Prostate gland (tissue), 2 donors: ENCODE measurements around the gene AUTS2.

ENCODE experiments used
- POLR2A ChIP-seq: fragments of 450-650 bp; IDR thresholded peaks from one replicate; pipeline ENCODE4 v1.6.1; 2016; ENCODE audit warnings: antibody characterized with exemption, mild to moderate bottlenecking
- TF ChIP-seq, protein P1 (sequence below), 4 experiments: fragments of 200-600 bp in 2 of 4; fragments of 450-650 bp in 2 of 4; sonication (generic) in 2 of 4; IDR thresholded peaks; 1 replicate in 3 of 4; 2 replicates in 1 of 4; pipeline ENCODE4 v1.5.1; 2016 to 2019; ENCODE audit warnings: antibody characterized with exemption in 4 of 4, mild to moderate bottlenecking in 2 of 4, moderate library complexity in 2 of 4

DNA sequence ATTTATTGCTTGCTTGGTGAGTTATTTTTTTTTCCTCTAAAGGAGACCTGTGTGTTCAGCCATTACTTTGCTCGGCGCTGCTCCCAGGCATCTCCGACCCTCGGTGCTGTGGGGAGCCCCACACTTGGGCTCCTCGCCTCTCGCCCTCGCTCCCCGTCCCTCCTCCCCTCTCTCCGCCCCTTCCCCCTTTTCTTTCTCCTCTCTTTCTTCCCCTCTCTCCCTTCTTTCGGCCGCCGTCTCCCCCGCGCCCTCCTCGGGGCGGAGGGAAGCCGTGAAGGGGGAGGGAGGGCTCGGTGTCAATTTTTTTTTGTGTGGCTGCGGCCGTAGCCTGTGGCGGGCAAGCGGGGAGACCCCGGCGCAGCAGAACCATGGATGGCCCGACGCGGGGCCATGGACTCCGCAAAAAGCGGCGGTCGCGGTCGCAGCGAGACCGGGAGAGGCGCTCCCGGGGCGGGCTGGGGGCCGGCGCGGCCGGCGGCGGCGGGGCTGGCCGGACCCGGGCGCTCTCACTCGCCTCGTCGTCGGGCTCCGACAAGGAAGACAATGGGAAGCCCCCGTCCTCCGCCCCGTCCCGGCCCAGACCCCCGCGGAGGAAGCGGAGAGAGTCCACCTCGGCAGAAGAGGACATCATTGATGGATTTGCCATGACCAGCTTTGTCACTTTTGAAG, 1.1 kb downstream of the AUTS2 start:
- TF ChIP-seq, protein P1, sequence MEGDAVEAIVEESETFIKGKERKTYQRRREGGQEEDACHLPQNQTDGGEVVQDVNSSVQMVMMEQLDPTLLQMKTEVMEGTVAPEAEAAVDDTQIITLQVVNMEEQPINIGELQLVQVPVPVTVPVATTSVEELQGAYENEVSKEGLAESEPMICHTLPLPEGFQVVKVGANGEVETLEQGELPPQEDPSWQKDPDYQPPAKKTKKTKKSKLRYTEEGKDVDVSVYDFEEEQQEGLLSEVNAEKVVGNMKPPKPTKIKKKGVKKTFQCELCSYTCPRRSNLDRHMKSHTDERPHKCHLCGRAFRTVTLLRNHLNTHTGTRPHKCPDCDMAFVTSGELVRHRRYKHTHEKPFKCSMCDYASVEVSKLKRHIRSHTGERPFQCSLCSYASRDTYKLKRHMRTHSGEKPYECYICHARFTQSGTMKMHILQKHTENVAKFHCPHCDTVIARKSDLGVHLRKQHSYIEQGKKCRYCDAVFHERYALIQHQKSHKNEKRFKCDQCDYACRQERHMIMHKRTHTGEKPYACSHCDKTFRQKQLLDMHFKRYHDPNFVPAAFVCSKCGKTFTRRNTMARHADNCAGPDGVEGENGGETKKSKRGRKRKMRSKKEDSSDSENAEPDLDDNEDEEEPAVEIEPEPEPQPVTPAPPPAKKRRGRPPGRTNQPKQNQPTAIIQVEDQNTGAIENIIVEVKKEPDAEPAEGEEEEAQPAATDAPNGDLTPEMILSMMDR (IDR thresholded peaks at IDR 0.05): no peak
- no peak for TF ChIP-seq POLR2A
